T-cell (primary cell): Measurements from ENCODE around the gene LIPE. TPM values are rescaled to one million over a fixed set of nuclear protein-coding genes. Genes with fewer than 3 reads are reported as not detected.

ENCODE experiments used
- ATAC-seq, 4 experiments: fragments of 200-7000 bp in 3 of 4; fragments of 150-1000 bp in 1 of 4; cut with Tn5 transposase; replicated peaks in 1 of 4; 1 replicate in 3 of 4; 2 replicates in 1 of 4; pipeline ENCODE4 v1.10.0; 2021; ENCODE audit warnings: moderate library complexity in 3 of 4, mild to moderate bottlenecking in 2 of 4, moderate number of reproducible peaks in 1 of 4
- CTCF ChIA-PET, 2 donors: fragments of 300-600 bp; sonication (Branson Sonifier 250); formaldehyde crosslinking; loops; one replicate each; lab custom pipeline; 2022; ENCODE audit warnings: antibody characterized with exemption in 2 of 2; lab: Charles Lee
- POLR2A ChIA-PET, 2 donors: fragments of 300-600 bp; sonication (Branson Sonifier 250); formaldehyde crosslinking; loops; one replicate each; lab custom pipeline; 2022; ENCODE audit warnings: antibody characterized with exemption in 2 of 2; lab: Charles Lee
- DNase-seq, 35 experiments: peaks; one replicate each; pipeline versions ENCODE4 v3.0.0 to v3.0.0-alpha.2; 2013 to 2023
- H3K27ac ChIP-seq: one replicate; pipeline ENCODE4 v1.5.1; 2013; ENCODE audit warnings: low read length
- H3K27me3 ChIP-seq, 2 experiments: replicated peaks in 1 of 2; 1 replicate in 1 of 2; 2 replicates in 1 of 2; pipeline versions ENCODE4 v1.6.1 to v1.7.0; 2013; ENCODE audit warnings: low read length in 1 of 2, mixed read lengths in 1 of 2; ENCODE audit not compliant: control insufficient read depth in 2 of 2, insufficient read depth in 2 of 2; ENCODE audit errors: extremely low read depth in 1 of 2
- H3K36me3 ChIP-seq, 2 donors: 1 replicate in 1 of 2; 2 replicates in 1 of 2; pipeline versions ENCODE4 v1.6.1 to v1.7.0; 2013; ENCODE audit warnings: low read length in 1 of 2; ENCODE audit not compliant: control insufficient read depth in 2 of 2, insufficient read depth in 1 of 2; ENCODE audit errors: extremely low read depth in 1 of 2
- H3K4me1 ChIP-seq, 2 experiments: 1 replicate in 1 of 2; 2 replicates in 1 of 2; pipeline versions ENCODE4 v1.6.1 to v1.7.0; 2013; ENCODE audit warnings: low read length in 2 of 2, mixed read lengths in 1 of 2; ENCODE audit not compliant: insufficient read depth in 2 of 2, control insufficient read depth in 1 of 2; ENCODE audit errors: extremely low read depth in 1 of 2
- H3K4me3 ChIP-seq, 2 donors: 1 replicate in 1 of 2; 2 replicates in 1 of 2; pipeline versions ENCODE4 v1.5.1 to v1.7.0; 2013; ENCODE audit warnings: mild to moderate bottlenecking in 2 of 2, low read length in 1 of 2, moderate library complexity in 1 of 2; ENCODE audit not compliant: control insufficient read depth in 1 of 2; ENCODE audit errors: extremely low read depth in 1 of 2
- H3K9me3 ChIP-seq: 2 replicates; pipeline ENCODE4 v1.7.0; 2013
- H3K27ac Mint-ChIP-seq, 2 donors: one replicate each; pipeline ENCODE4 v1.8.0; 2020 to 2021; ENCODE audit warnings: mild to moderate bottlenecking in 2 of 2, mixed read lengths in 2 of 2
- H3K27me3 Mint-ChIP-seq, 2 donors: one replicate each; pipeline ENCODE4 v1.8.0; 2021 to 2022; ENCODE audit warnings: mixed read lengths in 2 of 2
- H3K36me3 Mint-ChIP-seq: one replicate; pipeline ENCODE4 v1.8.0; 2021; ENCODE audit warnings: mixed read lengths
- H3K4me1 Mint-ChIP-seq, 3 donors: one replicate each; pipeline ENCODE4 v1.8.0; 2020 to 2022; ENCODE audit warnings: mixed read lengths in 3 of 3, mild to moderate bottlenecking in 1 of 3
- H3K4me3 Mint-ChIP-seq, 3 donors: one replicate each; pipeline ENCODE4 v1.8.0; 2020 to 2022; ENCODE audit warnings: mild to moderate bottlenecking in 3 of 3, mixed read lengths in 3 of 3, moderate library complexity in 3 of 3
- H3K9me3 Mint-ChIP-seq, 3 donors: one replicate each; pipeline ENCODE4 v1.8.0; 2020 to 2022; ENCODE audit warnings: mixed read lengths in 3 of 3
- WGBS: methylation state at CpG from one replicate; pipeline ENCODE4 v1.1.5; 2013; ENCODE audit warnings: missing lambda C conversion rate; ENCODE audit not compliant: insufficient coverage; 5-methylcytosine and 5-hydroxymethylcytosine counted together
- total RNA-seq, 35 experiments: library from RNA in 6 of 35; stranded (reverse) in 6 of 35; fragments of 120-200 nt in 1 of 35; gene quantifications; one replicate each; pipeline versions ENCODE4 v1.2.1 to v1.2.4 and lab custom pipeline; 2013 to 2026

LIPE gene
- total RNA-seq, 5 donors from 2014 or later (not counting 1 experiment from before 2014, with no cell fraction given): 16.2 to 44.4 (median 34.8) TPM

DNA sequence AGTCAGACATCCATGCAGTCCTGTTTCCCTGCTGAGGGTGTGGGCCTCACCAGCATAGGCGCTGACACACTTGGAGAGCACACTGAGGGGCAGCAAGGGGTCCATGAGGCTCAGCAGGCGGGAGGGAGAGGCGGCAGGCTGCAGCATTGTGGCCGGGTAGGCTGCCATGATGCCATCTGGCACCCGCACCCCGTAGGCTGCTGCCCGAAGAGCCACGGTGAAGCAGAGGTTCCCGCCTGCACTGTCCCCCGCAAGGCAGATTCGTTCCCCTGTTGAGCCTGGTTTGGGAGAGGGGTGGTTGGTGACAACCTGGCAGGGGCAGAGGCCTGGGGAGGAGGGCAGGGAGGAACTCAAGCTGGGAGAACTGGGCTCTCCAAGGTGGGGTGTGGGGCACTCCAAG, 21.1 kb downstream of the LIPE start:
- ChIA-PET CTCF (interaction anchor here in 1 of 2 donors (0.5 kb wide), 1 partner anchor 29 kb away, joined by 4 read pairs; no protein-coding TSS in a partner anchor), POLR2A (no interaction called here)
- H3K9me3 ChIP-seq: no peaks in the 10 kb centered on the region
- no peak overlapping the region for H3K4me3 Mint-ChIP-seq
- H3K9me3 Mint-ChIP-seq: no peaks in the 10 kb centered on the region
- peaks cover 0 to 12% of the 10 kb centered on the region in 2 experiments for H3K4me1 ChIP-seq
- H3K4me3 ChIP-seq: no peak overlapping the region
- no peak for DNase-seq
- no peaks in the 10 kb centered on the region for H3K27me3 Mint-ChIP-seq
- no peak for ATAC-seq
- no peak overlapping the region for H3K27ac ChIP-seq
- peaks cover 3 to 19% of the 10 kb centered on the region in 2 donors for H3K36me3 ChIP-seq
- H3K27ac Mint-ChIP-seq: no peak overlapping the region
- 91% methylated on average over 11 of the region's 11 CpGs for WGBS
- peaks cover 0 to 3% of the 10 kb centered on the region in 2 experiments for H3K27me3 ChIP-seq
- H3K4me1 Mint-ChIP-seq: peaks cover 11 to 25% (median 13%) of the 10 kb centered on the region in 3 donors
- peaks cover 8% of the 10 kb centered on the region for H3K36me3 Mint-ChIP-seq

DNA sequence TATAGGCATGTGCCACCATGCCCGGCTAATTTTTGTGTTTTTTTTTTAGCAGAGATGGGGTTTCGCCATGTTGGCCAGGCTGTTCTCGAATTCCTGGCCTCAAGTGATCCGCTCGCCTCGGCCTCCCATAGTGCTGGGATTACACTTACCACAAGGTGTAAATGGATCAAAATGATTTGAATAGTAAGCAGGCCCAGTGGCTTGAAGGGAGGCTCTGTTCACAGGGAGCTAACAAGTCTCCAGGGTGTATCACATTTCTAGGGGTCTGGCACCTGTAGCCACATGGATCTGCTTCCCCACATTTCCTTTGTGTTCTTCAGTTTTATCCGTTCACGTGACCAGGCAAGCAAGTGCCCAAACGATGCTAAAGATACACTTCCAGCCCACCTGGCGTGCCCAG, 23.6 kb downstream of the LIPE start:
- CTCF ChIA-PET: interaction anchor here in 1 of 2 donors (0.6 kb wide), 2 partner anchors 14 to 32 kb away, joined by 4 to 5 read pairs; no protein-coding TSS in a partner anchor
- Histone ChIP-seq H3K4me1 (peaks cover 0 to 18% of the 10 kb centered on the region in 2 experiments), H3K27ac (no peak overlapping the region), H3K36me3 (peaks cover 3 to 15% of the 10 kb centered on the region in 2 donors), H3K9me3 (no peaks in the 10 kb centered on the region), H3K4me3 (no peak overlapping the region), H3K27me3 (peaks cover 0 to 3% of the 10 kb centered on the region in 2 experiments)
- no peaks in the 10 kb centered on the region for H3K9me3 Mint-ChIP-seq
- H3K27ac Mint-ChIP-seq: no peak overlapping the region
- POLR2A ChIA-PET: no interaction called here
- no peak overlapping the region for H3K4me3 Mint-ChIP-seq
- H3K27me3 Mint-ChIP-seq: no peaks in the 10 kb centered on the region
- DNase-seq (no peak), ATAC-seq (no peak)
- peaks cover 24 to 34% (median 32%) of the 10 kb centered on the region in 3 donors for H3K4me1 Mint-ChIP-seq
- peaks cover 8% of the 10 kb centered on the region for H3K36me3 Mint-ChIP-seq
- WGBS: 96% methylated on average over 5 of the region's 10 CpGs

DNA sequence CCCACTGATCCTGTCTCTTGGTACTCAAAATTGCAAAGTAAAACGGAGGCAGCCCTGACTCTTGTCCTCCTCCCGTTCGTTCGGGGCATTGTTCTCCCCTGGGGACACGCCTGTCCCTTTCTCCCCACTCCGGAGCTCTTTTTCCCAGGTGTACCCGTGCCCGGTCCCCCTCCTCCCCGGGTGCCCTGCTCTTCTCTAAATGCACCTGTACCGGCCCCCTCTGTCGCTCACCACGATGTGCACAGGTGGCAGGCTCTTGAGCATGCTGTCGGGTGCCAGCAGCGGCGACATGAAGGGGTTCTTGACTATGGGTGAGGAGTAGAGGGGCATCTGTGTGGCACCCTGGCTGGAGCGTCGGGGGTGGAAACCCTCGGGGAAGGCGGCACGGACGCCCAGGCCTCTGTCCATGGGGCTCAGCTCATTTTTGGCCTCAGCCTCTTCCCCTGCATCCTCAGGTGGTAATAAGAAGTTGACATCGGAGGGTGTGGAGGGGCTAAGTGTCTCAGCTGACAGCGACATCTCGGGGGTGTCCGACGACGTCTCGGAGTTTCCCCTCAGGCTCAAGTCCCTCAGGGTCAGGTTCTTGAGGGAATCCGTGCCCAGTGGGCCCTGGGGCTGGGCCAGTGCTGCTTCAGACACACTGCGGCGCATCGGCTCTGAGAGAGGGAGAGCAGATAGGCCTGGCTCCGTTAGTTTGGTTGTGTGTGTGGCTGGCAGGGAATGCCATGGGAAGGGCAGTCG, 24.6 kb downstream of the LIPE start:
- ATAC-seq (no peak), DNase-seq (no peak)
- Histone ChIP-seq H3K36me3 (peaks cover 0 to 8% of the 10 kb centered on the region in 2 donors), H3K27ac (peak overlapping the region; percentile 43), H3K4me3 (peak overlapping the region in 1 of 2 donors; percentile 56), H3K4me1 (peaks cover 0 to 28% of the 10 kb centered on the region in 2 experiments), H3K9me3 (no peaks in the 10 kb centered on the region), H3K27me3 (peaks cover 0 to 6% of the 10 kb centered on the region in 2 experiments)
- Mint-ChIP-seq H3K4me3 (peak overlapping the region; percentile 75 to 83 (median 81)), H3K27me3 (no peaks in the 10 kb centered on the region), H3K9me3 (no peaks in the 10 kb centered on the region), H3K4me1 (peaks cover 30 to 37% (median 35%) of the 10 kb centered on the region in 3 donors), H3K27ac (peak overlapping the region; percentile 31 to 89), H3K36me3 (peaks cover 5% of the 10 kb centered on the region)
- CTCF ChIA-PET: interaction anchor here in 1 of 2 donors (0.6 to 1.4 kb wide), 2 partner anchors 21 to 94 kb away, joined by 6 to 11 read pairs; no protein-coding TSS in a partner anchor
- 88% methylated on average over 26 of the region's 34 CpGs for WGBS
- POLR2A ChIA-PET: interaction anchor here in 1 of 2 donors (0.8 kb wide), 1 partner anchor 239 kb away, joined by 4 read pairs; no protein-coding TSS in a partner anchor

DNA sequence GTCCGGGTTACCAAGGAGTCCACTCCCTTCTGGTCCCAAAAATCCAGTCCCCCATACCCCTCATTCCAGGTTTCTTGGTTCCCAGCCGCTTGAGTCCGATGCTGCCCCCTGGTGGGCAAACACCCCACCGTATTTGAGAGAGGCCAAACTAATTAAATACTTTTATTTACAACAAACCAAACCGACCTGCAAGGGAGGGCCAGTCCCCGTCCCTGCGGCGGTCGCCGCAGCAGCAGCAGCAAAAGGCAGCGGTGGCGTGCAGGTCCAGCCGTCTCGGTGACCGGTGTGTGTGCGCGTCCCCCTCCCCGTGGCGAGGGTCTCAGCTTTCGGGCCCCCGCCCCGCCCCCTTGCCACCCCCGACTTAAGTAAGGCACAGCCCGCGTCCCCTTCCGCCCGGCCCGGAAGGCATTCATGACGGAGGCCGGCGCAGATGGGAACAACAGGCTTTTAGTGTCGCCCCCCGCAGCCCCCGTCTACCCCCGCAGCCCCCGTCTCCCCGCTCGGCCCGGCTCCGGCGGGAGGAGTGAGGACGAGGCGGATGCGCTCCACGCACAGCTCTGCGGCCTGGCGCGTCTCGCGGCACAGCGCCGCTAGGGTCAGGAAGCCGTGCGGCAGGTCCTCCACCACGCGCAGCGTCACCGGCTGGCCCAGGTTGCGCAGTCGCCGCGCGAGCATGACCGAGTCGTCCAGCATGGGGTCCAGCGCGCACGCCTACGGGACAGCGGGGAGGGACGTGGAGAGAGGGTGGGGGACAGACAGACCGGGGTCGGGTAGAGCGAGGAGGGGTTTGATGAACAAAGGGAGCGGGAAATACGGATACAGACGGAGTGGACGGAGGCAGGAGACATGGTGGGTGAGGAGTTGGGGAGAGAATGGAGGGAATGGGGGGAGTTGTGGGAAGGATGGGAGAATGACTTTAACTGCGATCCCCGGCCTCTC, 25.6 kb downstream of the LIPE start:
- Mint-ChIP-seq H3K4me1 (peaks cover 39 to 46% (median 44%) of the 10 kb centered on the region in 3 donors), H3K4me3 (peak overlapping the region; percentile 75 to 83 (median 81)), H3K27ac (peak overlapping the region; percentile 49 to 89), H3K36me3 (peaks cover 2% of the 10 kb centered on the region), H3K27me3 (no peaks in the 10 kb centered on the region), H3K9me3 (no peaks in the 10 kb centered on the region)
- peak overlapping the region; percentile 56 to 58 for H3K4me3 ChIP-seq
- no peaks in the 10 kb centered on the region for H3K9me3 ChIP-seq
- peaks cover 0 to 6% of the 10 kb centered on the region in 2 experiments for H3K27me3 ChIP-seq
- peaks cover 0 to 6% of the 10 kb centered on the region in 2 donors for H3K36me3 ChIP-seq
- ChIA-PET POLR2A (interaction anchor here in 1 of 2 donors (0.8 kb wide), 1 partner anchor 238 kb away, joined by 4 read pairs; no protein-coding TSS in a partner anchor), CTCF (interaction anchor here in 1 of 2 donors (0.6 to 1.7 kb wide), 6 partner anchors 11 to 1299 kb away, joined by 3 to 11 read pairs (median 5); no protein-coding TSS in a partner anchor)
- WGBS: 2% methylated on average over 62 of the region's 80 CpGs
- peaks cover 0 to 35% of the 10 kb centered on the region in 2 experiments for H3K4me1 ChIP-seq
- peak; percentile 73 to 77 (median 75) for ATAC-seq
- H3K27ac ChIP-seq: peak overlapping the region; percentile 47
- DNase-seq: peak; percentile 36 to 86 (median 69)

DNA sequence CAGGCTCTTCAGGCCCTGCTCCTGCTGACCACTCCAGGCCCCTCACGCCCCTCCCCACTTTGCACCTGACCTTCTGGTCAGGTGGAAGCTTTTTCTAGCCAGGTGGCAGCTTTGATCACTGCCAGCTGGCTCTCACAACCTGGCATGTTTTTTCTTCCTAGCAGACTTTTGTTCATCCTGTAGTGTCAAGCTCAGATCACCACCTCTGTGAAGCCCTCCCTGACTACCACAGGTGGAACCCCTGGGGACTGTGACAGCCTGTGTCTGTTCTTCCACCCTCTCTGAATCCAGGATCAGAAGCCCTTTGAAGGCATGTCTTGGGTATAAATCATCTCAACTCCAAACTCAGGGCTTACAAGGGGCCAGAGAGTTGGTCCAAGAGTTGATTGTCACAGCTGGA, 26.8 kb downstream of the LIPE start:
- Histone ChIP-seq H3K9me3 (no peaks in the 10 kb centered on the region), H3K27ac (no peak overlapping the region), H3K4me3 (no peak overlapping the region), H3K27me3 (peaks cover 0 to 6% of the 10 kb centered on the region in 2 experiments), H3K4me1 (peaks cover 0 to 40% of the 10 kb centered on the region in 2 experiments), H3K36me3 (peaks cover 0 to 6% of the 10 kb centered on the region in 2 donors)
- DNase-seq (no peak), ATAC-seq (no peak)
- H3K4me3 Mint-ChIP-seq: peak overlapping the region; percentile 21 to 83 (median 75)
- CTCF ChIA-PET: interaction anchor here in 1 of 2 donors (0.5 to 1.7 kb wide), 3 partner anchors 12 to 267 kb away, joined by 3 to 4 read pairs (median 4); no protein-coding TSS in a partner anchor
- H3K27me3 Mint-ChIP-seq: no peaks in the 10 kb centered on the region
- peaks cover 42 to 51% (median 51%) of the 10 kb centered on the region in 3 donors for H3K4me1 Mint-ChIP-seq
- POLR2A ChIA-PET: interaction anchor here in 1 of 2 donors (0.6 kb wide), 1 partner anchor 269 kb away, joined by 3 read pairs; no protein-coding TSS in a partner anchor
- H3K27ac Mint-ChIP-seq: peak overlapping the region in 1 of 2 donors; percentile 71
- WGBS: 88% methylated on average over 1 of the region's 1 CpG
- H3K36me3 Mint-ChIP-seq: no peaks in the 10 kb centered on the region
- no peaks in the 10 kb centered on the region for H3K9me3 Mint-ChIP-seq
